Measurements from ENCODE around the gene UBE2E2. TPM values are rescaled to one million over a fixed set of nuclear protein-coding genes. Genes with fewer than 3 reads are reported as not detected.

Gene UBE2E2
- polyA plus RNA-seq, 1 donor from 2014 or later = 19.8 TPM

- no peaks in the 10 kb centered on the region for H3K9me2 ChIP-seq (ENCODE audit: insufficient read depth, low read length)
- H3F3A ChIP-seq (ENCODE audit: insufficient read depth, low read length, poor library complexity, severe bottlenecking) = no peaks in the 10 kb centered on the region
- no peaks in the 10 kb centered on the region for H3K36me3 ChIP-seq (ENCODE audit: insufficient read depth, low read length)
- no peak overlapping the region for H3K27ac ChIP-seq (ENCODE audit: low read length)
- no peaks in the 10 kb centered on the region for H3K9me3 ChIP-seq (ENCODE audit: low read length)
- no peak for TF ChIP-seq SMC3 (conservative IDR thresholded peaks at IDR 0.05; ENCODE audit: poor library complexity)
- TF ChIP-seq EP300 (conservative IDR thresholded peaks at IDR 0.05; ENCODE audit: poor library complexity, severe bottlenecking) = no peak
- no peak for TF ChIP-seq TAF1 (IDR thresholded peaks at IDR 0.05; ENCODE audit: low read depth)
- no peak for TF ChIP-seq POLR2AphosphoS5 (IDR thresholded peaks at IDR 0.05)
- no peak for TF ChIP-seq CTCF (IDR thresholded peaks at IDR 0.05; ENCODE audit: poor library complexity, severe bottlenecking)
- TF ChIP-seq RAD21 (conservative IDR thresholded peaks at IDR 0.05) = no peak
- TF ChIP-seq EZH2 (IDR thresholded peaks at IDR 0.05; ENCODE audit: borderline replicate concordance, insufficient read depth, low read length, poor library complexity, severe bottlenecking) = no peak
- H3K4me3 ChIP-seq (ENCODE audit: low read length) = no peak overlapping the region
- no peak overlapping the region for H3K9ac ChIP-seq (ENCODE audit: low read length)
- no peaks in the 10 kb centered on the region for H4K20me1 ChIP-seq (ENCODE audit: insufficient read depth)
- no peak overlapping the region for H2AFZ ChIP-seq (ENCODE audit: low read depth, low read length)
- no peak overlapping the region for H3K4me2 ChIP-seq (ENCODE audit: low read length)
- no peaks in the 10 kb centered on the region for H3K27me3 ChIP-seq (ENCODE audit: insufficient read depth, low read depth, low read length)
- peaks cover 3% of the 10 kb centered on the region for H3K79me2 ChIP-seq (replicated peaks; ENCODE audit: insufficient read depth, low read length)
Measured at GRCh38 chr3:23240171-23240785, 37.2 kb downstream of the UBE2E2 start.

DNA sequence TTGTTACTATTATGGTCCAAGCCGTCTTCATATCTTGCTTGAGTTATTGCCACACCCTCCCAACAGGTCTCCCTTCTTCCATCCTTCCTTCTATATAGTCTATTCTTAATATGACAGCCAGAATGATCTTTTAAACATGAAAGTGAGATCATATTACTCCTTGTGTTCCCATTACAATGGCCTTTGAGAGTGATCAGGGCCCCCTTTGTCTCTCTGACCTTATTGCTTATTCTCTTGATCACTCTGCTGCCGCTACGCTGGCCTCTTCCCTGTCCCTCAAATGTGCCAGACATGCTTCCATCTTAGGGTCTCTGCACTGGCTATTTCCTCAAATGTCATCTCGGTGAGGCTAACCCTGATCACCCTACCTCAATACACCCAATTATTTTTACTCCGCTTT, 38.1 kb downstream of the UBE2E2 start:
- TF ChIP-seq TAF1 (IDR thresholded peaks at IDR 0.05; ENCODE audit: low read depth) (no peak), MXI1 (conservative IDR thresholded peaks at IDR 0.05; ENCODE audit: poor library complexity, severe bottlenecking) (no peak), CTCF (IDR thresholded peaks at IDR 0.05; ENCODE audit: poor library complexity, severe bottlenecking) (no peak)
- no peak overlapping the region for H2AFZ ChIP-seq (ENCODE audit: low read depth, low read length)
- no peak overlapping the region for H3K4me2 ChIP-seq (ENCODE audit: low read length)
- no peak overlapping the region for H3K4me3 ChIP-seq (ENCODE audit: low read length)
- H3K9me3 ChIP-seq (ENCODE audit: low read length) = no peaks in the 10 kb centered on the region
- H4K20me1 ChIP-seq (ENCODE audit: insufficient read depth) = no peaks in the 10 kb centered on the region
- H3F3A ChIP-seq (ENCODE audit: insufficient read depth, low read length, poor library complexity, severe bottlenecking) = no peaks in the 10 kb centered on the region
- peaks cover 3% of the 10 kb centered on the region for H3K79me2 ChIP-seq (replicated peaks; ENCODE audit: insufficient read depth, low read length)
- no peak overlapping the region for H3K27ac ChIP-seq (ENCODE audit: low read length)
- H3K9ac ChIP-seq (ENCODE audit: low read length) = no peak overlapping the region
- H3K9me2 ChIP-seq (ENCODE audit: insufficient read depth, low read length) = no peaks in the 10 kb centered on the region
- H3K36me3 ChIP-seq (ENCODE audit: insufficient read depth, low read length) = no peaks in the 10 kb centered on the region
- H3K27me3 ChIP-seq (ENCODE audit: insufficient read depth, low read depth, low read length) = no peaks in the 10 kb centered on the region

DNA sequence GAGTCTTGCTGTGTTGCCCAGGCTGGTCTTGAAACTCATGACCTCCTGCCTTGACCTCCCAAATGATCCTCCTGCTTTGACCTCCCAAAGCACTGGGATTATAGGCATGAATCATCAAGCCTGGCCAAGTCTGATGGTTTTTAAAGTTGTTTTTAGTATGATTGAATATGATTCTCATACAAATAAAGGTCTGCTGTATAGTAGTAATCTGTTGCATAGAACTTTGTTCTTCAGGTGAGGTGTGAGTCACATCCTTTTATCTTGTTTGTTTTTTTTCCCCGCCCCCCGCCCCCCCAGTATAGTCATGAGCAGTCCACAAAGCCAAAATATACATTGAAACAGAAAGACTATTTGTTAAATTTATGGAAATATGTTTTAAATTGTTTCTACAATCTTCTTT, 39.0 kb downstream of the UBE2E2 start:
- H3K4me3 ChIP-seq (ENCODE audit: low read length) = no peak overlapping the region
- TF ChIP-seq REST (IDR thresholded peaks at IDR 0.05; ENCODE audit: borderline replicate concordance) (no peak), MXI1 (conservative IDR thresholded peaks at IDR 0.05; ENCODE audit: poor library complexity, severe bottlenecking) (no peak), POLR2AphosphoS5 (IDR thresholded peaks at IDR 0.05) (no peak)

More for the DNA sequence above, 39.0 kb downstream of the UBE2E2 start:
- Histone ChIP-seq H3F3A (ENCODE audit: insufficient read depth, low read length, poor library complexity, severe bottlenecking) (no peaks in the 10 kb centered on the region), H4K20me1 (ENCODE audit: insufficient read depth) (no peaks in the 10 kb centered on the region), H2AFZ (ENCODE audit: low read depth, low read length) (no peak overlapping the region), H3K4me2 (ENCODE audit: low read length) (no peak overlapping the region), H3K36me3 (ENCODE audit: insufficient read depth, low read length) (no peaks in the 10 kb centered on the region), H3K9ac (ENCODE audit: low read length) (no peak overlapping the region), H3K27ac (ENCODE audit: low read length) (no peak overlapping the region), H3K79me2 (replicated peaks; ENCODE audit: insufficient read depth, low read length) (peaks cover 3% of the 10 kb centered on the region), H3K9me3 (ENCODE audit: low read length) (no peaks in the 10 kb centered on the region), H3K27me3 (ENCODE audit: insufficient read depth, low read depth, low read length) (no peaks in the 10 kb centered on the region), H3K9me2 (ENCODE audit: insufficient read depth, low read length) (no peaks in the 10 kb centered on the region)
